ENCODE data around the gene GPR137C.
"Not testable (repeated sequence)": the region's sequence is repeated elsewhere in the genome, so short reads cannot be mapped to it uniquely, and the experiment has no call there.

GPR137C gene

GRCh38 chr14:52552063-52552988 lies at the start of gene GPR137C, which contains the start of gene TXNDC16:
Gene GPR137C, plus strand, starts transcription at chr14:52552836. Its CDS starts 312 bp downstream, at chr14:52553148.
Gene TXNDC16, minus strand, starts transcription at chr14:52552505. Its CDS starts 8,948 bp downstream, at chr14:52543557.
- peak; percentile 98 for DNase-seq

- DNase-seq: no peak
Measured at GRCh38 chr14:52513249-52513648, 39.4 kb upstream of the GPR137C start.

DNA sequence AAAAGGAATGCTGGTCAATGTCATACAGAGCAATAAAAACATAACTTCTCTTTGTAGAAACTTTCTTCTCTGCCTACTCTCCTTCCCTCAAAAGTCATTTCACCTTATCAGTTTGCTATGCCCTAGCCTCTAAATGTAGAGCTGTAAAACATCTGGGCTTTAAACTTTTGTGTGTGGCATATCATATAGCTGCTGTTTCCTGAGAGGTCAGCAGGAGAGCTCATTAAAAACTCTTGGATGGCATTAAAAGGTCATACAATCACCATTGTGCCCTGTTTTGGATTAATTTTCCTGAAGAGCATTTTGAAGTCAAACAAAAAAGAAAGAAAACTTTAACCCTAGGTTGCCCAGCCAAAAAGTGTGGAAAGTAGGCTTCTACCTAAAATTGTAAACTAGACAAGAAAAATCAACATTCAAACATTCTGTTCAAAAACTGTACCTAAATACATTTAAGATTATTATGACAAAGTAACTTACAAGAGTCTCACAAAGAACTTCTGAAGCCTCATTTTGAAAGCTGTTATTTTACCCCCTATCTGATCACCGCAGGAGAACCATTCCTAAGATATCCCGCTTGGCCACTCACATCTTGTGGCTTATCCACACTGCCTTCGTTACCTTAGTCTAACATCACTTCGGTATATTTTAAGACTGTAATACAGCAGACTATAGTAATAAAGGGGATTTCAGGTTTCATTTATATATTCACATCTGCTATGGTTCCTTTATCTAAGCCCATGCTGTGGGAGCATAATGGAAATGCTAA lies 38.4 kb upstream of the GPR137C start:
- DNase-seq: no peak

DNA sequence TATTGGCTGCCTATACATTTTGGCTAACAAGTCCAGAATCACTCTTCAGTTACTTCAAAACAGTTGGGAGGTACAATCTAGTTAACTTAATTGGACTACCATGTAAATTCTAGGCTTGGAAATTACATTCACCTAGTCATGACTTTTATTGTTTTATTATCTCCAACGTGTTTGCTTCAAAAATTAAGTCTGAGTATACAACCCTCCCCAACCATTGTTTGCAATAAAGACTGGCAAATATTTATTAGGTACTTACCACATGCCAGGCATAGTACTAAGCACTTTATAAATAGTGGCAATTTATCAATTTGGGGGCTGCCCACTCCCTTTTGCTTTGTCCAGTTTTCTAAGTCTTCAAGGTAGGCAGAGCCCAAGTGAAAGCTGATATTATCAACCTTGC lies 30.6 kb upstream of the GPR137C start:
- DNase-seq: no peak

- DNase-seq: no peak
Measured at GRCh38 chr14:52522581-52523345, 29.9 kb upstream of the GPR137C start.

- DNase-seq: no peak
Measured at GRCh38 chr14:52527052-52527451, 25.6 kb upstream of the GPR137C start.

DNA sequence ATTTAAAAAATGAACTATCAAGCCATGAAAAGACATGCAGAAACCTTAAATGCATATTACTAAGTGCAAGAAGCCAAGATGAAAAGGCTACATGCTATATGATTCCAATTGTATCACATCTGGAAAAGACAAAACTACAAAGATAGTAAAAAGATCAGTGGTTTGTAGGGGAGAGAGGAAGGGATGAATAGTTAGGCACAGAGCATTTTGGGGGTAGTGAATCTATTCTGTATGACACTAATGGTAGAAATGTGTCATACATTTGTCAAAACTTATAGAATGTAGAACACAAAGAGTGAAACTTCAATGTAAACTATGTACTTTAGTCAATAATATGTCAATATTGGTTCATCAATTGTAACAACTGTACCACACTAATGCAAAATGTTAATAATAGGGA lies 21.2 kb upstream of the GPR137C start:
- DNase-seq: no peak

DNA sequence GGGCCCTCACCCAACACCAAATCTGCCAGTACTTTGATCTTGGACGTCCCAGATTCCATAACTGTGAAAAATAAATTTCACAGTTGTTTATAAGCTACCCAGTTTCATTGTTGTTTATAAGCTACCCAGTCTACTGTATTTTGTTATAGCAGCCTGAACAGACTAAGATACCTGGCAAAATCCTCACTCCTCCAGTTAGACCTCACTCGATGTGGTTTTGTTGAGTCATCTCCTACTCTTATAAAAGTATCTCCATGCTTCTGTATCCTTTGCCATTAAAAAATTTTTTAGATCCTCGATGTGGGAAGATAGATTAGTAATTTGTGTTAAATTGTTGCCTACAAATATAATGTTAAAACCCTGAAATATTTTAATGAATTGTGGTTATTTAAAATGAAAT lies 16.4 kb upstream of the GPR137C start:
- no peak for DNase-seq

- no peak for DNase-seq
Measured at GRCh38 chr14:52538623-52539022, 14.0 kb upstream of the GPR137C start.

DNA sequence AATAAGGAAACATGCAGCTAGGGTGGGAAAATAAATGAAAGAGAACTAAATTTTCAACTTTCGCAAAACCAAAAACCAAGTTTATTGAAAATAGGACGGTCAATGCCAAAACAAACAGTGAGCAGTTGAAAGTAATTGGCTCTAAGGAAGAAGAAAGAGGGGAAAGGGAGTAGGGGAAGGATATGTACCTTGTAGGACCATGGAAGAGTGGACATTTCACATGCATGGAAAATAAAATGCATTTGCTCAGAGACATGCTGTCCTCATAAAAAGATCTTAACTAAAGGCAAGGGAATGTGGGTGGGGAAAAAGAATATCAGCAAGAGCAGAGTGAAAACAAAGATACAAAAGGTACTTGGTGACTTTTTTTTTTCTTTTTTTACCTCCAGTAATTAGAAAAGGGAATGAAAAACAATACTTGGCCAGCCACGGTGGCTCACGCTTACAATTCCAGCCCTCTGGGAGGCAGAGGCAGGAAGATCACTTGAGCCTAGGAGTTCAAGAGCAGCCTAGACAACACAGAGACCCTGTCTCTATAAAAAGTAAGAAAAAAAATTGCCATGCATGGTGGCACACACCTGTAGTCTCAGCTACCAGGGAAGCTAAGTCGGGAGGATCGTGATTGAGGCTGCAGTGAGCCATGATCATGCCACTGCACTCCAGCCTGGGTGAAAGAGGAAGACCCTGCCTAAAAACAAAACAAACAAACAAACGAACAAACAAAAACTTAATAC lies 6.9 kb upstream of the GPR137C start:
- no peak for DNase-seq

GRCh38 chr14:52546318-52546670 lies 6.3 kb upstream of the GPR137C start:
- DNase-seq: no peak

DNA sequence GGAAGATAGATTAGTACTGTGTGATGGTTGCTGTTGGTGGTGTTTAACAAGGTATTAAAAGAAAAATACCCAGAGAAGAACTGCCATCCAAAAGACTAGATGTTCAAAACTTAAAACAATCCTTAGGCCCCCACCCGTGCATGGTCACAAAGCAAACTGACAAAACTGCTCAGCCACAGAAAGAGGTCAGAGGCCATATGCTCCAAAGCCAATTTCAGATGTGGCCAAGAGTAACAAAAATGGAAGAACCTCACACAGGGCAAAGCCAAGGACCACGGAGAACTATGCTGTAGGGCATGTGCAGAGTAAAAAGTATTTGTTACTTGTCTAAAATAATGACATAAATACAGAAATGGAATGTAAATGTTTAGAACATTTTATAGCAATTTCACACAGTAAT lies 5.6 kb upstream of the GPR137C start:
- no peak for DNase-seq

DNA sequence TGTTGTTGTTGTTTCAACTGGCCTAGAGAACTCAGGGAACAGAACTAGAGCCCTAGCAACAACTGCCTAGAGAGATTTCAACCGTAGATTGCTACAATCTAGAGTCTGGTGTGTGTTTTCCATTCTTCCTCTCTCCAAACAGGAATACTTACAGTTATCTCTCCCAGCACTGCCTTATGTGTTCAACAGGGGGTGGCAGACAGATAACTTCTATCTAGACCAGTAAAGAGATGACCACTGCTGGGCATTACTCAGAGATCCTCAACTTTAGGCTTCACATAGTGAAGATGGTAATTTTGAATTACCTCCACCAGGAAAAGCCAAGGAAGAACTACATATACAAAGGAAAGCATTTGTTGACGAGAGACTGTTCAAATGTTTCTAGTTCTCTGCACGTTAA lies 5.1 kb upstream of the GPR137C start:
- DNase-seq: no peak

- DNase-seq: no peak
Measured at GRCh38 chr14:52550661-52551060, 2.0 kb upstream of the GPR137C start.

GRCh38 chr14:52551205-52551604 lies 1.4 kb upstream of the GPR137C start:
- no peak for DNase-seq

DNA sequence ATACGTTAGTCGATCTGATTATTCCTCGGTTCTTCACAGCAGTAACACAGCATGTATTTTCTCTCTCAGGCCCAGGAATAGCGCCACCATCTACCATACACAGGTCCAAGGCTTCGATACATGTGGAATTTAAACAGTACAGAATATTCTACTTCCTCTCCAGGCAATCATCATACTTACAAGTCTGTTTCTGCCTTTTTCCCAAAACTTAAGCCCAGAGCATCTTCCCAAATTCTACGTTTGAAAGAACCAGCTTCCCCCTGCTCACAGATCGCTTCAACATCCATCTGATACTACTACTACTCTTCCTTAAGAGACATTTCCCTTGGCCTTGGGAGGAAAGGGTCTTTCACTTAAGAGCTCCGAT lies 957 bp upstream of the GPR137C start:
- no peak for DNase-seq

GRCh38 chr14:52553002-52553670 lies 500 bp downstream of the GPR137C start:
- DNase-seq: peak; percentile 72

- peak; percentile 87 for DNase-seq
Measured at GRCh38 chr14:52553671-52554575, 1.3 kb downstream of the GPR137C start.

DNA sequence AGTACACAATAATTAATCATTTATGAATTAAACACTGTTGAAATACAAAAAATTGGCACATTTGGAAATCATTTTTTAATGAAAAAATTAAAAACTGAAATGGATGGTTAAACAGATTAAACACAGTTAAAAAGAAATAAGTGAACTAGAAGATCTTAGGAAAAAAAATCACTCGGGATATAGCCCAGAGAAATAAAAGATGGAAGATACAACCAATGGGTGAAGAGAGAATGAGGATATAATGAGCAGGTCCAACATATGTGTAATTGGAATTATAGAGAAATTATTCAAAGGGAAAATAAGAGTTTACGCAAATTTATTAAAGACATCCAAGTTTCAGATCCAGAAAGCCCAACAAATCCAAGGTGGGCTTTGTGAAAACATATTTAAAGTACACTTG lies 6.1 kb downstream of the GPR137C start:
- no peak for DNase-seq

DNA sequence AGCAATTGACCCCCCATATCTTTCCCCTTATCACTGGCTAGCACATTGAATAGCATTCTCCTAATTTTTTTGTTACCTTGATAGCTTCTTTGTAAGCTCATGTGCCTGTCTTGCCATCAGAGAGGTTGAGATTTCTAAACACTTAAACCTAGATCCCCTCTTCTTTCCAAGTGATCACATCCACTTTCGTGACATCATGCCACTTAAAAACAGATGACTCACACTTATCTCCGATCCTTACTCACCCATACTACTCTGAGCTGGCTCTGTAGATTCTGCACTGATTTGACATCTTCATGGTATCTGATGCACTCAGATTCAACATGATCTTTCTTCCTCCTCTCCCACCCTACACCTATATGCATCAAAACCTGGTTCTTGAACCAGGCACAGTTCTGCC lies 10.5 kb downstream of the GPR137C start:
- DNase-seq: no peak

DNA sequence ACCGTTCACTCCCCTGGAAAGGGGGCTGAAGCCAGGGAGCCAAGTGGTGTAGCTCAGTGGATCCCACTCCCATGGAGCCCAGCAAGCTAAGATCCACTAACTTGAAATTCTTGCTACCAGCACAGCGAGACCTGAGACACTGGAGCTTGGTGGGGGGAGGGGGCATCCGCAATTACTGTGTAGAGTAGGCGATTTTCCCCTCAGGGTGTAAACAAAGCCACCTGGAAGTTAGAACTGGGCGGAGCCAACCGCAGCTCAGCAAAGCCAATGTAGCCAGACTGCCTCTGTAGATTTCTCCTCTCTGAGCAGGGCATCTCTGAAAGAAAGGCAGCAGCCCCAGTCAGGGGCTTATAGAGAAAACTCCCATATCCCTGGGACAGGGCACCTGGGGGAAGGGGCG lies 15.8 kb downstream of the GPR137C start:
- DNase-seq: not testable (repeated sequence)
